NCI-H1417 treated with DMSO at 0.1 percent for 48 hours (cell line): ENCODE measurements around the gene CCNG2.
"Not testable (repeated sequence)": the region's sequence is repeated elsewhere in the genome, so short reads cannot be mapped to it uniquely, and the experiment has no call there.

Experiments
- DNase-seq: peaks from one replicate; lab custom pipeline; 2025; lab: John Stamatoyannopoulos, UW

The CCNG2 gene, protein sequence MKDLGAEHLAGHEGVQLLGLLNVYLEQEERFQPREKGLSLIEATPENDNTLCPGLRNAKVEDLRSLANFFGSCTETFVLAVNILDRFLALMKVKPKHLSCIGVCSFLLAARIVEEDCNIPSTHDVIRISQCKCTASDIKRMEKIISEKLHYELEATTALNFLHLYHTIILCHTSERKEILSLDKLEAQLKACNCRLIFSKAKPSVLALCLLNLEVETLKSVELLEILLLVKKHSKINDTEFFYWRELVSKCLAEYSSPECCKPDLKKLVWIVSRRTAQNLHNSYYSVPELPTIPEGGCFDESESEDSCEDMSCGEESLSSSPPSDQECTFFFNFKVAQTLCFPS

DNA sequence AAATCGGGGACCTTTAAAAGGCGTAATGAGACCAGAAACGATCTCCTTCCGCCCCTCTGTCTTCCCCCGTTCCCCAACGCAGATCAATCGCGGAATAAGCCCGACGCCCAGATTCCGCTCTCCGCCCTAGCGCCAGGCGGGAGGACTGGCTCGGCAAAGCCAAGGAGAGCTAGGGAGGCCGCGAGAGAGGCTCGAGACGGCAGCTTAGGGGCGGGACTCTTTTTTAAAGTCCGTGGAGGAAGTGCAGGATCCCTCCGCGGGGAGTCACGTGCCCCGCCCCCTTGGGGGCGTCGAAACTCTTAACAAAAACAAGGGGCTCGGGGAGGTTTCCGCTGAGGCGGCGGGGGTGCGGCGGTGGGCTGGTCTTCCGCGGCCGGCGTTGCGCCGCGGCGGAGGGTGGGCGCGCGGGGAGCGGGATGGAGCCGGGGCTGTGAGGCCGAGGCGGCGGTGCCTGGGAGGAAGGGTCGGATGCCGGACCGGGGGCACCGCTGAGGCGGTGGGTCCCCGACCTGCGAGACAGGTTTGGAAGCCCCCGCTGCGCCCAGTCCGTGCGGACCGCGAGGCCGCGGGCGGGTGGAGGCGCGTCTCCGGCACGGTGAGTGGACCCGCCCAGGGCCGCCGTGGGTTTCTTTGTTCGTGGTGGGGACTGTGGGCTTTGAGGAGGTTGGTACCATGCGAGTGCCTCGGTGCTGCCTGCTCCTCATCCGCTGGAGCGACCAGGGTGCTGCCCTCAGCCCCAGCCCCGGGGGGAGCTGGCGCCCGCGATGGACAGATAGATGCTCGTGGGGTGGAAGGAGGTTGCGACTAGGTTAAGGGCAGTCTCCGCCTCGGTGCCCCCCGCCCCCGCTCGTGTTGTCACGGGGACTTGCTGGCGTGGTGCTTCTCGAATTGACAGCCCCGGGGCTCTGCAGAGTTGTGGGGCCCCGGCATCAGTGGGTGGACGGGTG lies at the start of gene CCNG2:
CCNG2 (plus strand) TSS at position 296 of the 947 bp plus-strand sequence. CDS start 1,326 bp downstream, outside the sequence.
- peak; percentile 90 for DNase-seq

DNA sequence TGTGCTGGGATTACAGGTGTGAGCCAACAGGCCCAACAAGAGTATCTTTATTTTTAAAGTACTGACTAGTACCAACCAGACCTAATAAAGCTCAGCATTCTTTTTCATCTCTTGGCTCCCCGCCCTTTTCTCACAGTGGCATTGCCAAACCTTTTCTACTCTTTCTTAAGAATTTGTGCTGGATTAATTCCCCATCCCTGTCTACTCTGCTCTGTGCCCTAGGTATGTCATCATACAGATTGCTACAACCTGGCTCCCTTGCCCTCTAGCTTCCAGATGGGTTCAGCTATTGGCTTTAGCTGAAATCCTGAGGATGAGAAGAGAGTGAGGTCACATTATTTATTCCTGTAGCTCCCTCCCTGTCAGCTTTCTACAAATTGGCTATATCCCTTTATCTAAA lies 46.3 kb upstream of the CCNG2 start:
- no peak for DNase-seq

DNA sequence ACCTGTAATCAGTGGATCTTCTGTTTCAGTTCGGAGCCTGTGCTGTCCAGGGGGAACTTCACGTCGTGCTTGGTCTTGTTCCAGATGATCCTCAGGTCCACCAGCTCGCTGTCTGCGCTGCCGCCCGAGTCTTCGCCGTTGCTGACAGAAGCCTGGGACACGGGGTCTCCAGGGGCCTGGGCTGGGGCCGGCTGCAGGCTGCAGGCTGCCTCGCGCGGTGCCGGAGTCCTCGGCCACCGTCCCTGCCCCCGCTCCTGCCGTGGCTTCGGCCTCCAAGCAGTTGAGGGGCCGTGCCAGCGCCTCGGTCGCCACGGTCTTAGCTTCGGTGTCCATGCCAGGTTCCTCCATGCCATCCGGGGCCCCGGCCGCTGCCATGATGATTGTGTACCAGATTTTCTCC lies 43.9 kb upstream of the CCNG2 start:
- DNase-seq = no peak

DNA sequence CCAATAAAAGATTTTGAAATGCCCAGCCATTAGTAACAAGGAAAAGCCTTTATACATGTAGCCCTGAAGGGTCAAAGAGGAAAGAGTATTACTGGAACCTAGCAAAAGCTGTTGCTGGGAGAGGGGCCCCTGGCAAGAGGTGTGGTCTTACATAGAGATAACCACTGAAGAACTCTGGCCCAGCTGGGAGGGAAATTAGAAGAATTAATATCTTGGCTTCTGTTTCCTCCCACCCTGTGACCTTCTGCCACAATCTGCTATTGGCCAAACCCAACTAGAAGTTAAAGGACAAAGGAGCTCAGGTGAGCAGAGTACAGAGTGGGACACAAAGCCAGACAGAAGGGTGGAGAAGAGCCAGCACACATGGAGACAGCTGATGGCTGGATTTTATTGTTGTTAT lies 39.3 kb upstream of the CCNG2 start:
- no peak for DNase-seq

DNA sequence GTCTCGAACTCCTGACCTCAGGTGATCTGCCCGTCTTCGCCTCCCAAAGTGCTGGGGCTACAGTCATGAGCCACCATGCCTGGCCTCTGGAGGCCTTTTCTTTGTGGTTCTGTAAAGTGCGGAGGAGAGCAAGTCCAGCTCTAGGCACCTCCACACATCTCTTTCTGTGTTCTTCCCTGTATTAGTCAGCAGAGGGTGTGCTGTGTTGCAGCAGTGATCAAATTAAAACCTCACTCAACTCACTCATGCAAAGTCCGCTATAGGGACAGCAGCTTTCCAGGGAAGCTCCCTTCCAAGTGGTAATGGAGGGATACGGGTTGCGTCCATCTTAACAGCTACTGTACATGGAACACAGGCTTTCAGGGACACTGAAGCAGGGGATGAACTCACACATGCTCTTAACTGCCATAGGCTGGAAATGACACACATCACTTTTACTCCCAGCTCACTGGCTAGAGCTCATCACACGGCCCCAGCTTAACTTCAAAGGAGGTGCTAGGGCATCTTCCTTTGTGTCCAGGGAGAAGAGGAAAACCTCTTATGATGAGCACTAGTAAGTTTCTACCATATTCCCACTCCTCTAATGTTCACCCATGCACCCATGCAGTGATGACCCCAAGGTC lies 36.0 kb upstream of the CCNG2 start:
- DNase-seq = no peak

DNA sequence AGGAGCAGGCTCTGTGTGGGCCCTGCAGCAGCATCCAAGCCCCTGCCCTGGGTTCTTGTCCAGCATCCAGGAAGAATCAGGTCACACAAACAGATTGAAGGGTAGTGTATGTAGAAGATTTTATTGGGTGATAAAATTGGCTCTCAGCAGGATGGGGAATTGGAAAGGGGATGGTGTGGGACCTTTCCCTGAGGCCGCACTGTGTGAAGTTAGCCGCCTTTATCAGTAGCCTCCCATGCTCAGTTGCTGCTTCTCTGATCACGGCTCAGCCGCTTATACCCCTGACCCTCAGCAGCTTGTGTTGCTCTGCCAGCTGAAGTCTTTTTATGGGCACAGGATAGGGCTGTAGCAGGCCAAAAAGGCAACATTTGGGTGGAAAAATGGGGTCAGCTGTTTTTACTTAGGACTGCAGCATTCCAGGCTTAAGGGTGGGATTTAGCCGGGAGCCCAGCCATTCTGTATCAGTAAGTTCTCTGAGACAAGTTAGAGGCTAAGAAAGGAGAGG lies 35.2 kb upstream of the CCNG2 start:
- DNase-seq = no peak

DNA sequence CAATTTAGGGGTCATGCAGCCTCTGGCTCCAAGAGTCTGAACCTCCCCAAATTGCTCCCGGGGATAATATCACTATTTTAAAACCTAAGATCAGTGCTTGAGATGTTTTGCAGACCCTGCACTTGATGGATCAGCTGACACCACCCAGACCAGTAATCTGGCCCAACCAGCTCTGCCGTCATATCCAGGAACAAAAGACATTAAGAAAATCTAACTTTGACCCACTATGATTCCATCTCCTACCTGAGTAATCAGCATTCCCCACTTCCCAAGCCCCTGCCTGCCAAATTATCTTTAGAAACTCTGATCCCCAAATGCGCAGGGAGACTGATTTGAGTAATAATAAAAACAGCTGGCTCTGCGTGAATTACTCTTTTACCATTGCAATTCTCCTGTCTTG lies 34.4 kb upstream of the CCNG2 start:
- no peak for DNase-seq

DNA sequence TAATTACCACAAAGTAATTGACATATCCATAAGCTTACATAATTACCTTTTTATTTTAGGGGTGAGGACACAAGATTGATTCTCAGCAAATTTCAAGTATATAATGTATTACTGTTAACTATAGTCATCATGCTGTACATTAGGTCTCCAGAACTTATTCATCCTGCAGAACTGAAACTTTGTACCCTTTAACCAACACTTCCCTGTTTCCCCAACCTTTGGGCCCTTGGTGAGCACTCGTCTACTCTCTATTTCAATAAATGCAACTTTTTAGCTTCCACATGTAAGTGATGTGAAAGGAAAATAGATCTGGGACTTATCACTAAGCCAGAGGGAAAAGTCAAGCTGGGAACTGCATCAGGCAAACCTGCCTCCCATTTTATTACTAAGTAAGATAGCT lies 33.6 kb upstream of the CCNG2 start:
- no peak for DNase-seq

DNA sequence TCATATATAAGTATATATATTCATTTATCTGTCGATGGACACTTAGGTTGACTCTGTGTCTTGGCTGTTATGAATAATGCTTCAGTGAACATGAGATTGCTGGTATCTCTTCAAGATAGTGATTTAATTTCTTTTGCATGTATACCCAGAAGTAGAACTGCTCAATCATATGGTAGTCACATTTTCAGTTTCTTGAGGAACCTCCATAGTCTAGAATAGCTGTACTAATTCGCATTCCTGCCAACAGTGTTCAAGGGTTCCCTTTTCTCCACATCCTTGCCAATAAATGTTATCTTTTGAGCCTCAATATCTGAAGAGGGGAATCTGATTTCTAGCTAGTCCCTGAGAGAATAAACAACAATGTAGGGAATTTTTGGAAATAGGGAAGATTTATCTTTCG lies 32.4 kb upstream of the CCNG2 start:
- DNase-seq = no peak

DNA sequence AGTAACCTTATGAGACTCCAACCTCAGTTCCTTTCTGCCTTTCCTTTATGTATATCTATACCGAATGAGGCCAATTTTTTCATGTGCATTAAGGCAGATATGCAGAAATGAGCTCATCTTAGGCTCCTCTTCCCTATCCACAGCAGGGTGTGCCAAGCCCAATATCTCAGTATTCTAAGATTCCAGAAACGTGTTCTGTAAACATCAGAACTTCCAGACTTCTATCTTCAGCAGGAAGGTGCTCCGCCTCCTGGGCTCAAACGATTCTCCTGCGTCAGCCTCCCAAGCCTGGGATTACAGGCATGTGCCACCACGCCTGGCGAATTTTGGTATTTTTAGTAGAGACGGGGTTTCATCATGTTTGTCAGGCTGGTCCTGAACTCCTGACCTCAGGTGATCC lies 31.0 kb upstream of the CCNG2 start:
- no peak for DNase-seq

DNA sequence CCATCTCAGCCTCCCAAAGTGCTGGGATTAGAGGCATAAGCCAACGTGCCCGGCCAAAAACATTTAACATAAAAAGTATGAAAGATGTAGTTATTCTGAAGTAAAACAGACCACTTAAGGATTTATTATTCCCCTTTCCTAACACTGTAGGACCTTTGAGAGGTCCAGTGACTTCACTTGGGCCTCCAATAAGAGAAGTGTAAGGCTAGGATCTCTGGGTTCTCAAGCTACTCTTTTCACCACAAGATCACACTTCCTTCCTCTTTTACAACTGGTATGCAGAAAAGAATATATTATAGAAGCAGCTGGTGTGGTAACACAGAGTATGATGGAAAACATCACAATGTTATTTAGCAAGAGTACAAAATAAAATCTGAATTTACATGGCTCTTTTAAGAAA lies 30.2 kb upstream of the CCNG2 start:
- no peak for DNase-seq

DNA sequence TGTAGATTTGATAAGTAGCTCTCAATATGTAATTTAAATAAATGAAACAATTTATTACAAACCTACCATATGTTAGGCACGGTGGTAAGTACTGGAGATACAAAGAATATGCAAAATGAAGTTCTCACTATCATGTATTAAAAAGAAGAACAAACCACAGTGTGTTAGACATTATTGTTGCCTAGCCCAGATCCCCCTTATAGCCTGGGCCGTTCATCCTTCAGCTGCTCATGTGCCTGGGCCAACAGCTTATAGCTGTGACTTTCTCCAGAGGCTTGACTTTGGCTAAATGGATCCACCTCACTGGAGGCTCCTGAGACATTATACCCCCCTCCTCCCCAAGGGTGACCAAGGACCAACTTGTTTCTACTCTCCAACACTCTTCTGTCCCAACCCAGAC lies 29.8 kb upstream of the CCNG2 start:
- no peak for DNase-seq

DNA sequence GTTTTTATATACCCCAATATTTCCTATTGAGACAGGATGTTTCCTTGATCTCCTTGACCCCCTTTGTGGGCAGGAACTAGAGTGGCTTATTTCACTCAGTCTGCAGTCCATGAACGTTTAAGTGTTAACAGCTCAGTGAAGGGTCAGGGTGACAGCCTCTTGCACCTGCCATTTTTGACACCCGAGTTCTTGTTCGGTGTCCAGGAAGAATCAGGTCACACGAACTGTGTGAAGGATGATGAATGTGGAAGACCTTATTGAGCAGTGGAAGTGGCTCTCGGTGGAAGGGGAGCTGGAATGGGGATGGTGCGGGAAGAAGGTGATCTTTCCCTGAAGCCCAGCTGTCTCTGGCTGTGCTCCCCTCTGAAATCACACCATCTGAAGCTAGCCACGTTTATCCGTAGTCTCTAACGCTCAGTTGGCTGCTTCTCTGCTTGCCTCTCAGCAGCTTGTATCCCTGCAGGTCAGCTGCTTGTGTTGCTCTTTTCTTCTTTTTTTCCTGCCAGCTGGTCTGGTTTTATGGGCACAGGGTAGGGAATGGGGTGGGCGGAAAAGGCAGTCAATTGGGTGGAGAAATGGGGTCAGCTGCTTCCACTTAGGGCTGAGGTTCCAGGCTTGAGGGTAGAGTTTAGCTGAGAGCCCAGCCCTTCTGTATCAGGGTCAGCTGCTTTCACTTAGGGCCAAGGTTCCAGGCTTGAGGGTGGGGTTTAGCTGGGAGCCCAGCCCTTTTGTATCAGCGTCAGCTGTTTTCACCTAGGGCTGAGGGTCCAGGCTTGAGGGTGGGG lies 29.0 kb upstream of the CCNG2 start:
- DNase-seq = no peak

DNA sequence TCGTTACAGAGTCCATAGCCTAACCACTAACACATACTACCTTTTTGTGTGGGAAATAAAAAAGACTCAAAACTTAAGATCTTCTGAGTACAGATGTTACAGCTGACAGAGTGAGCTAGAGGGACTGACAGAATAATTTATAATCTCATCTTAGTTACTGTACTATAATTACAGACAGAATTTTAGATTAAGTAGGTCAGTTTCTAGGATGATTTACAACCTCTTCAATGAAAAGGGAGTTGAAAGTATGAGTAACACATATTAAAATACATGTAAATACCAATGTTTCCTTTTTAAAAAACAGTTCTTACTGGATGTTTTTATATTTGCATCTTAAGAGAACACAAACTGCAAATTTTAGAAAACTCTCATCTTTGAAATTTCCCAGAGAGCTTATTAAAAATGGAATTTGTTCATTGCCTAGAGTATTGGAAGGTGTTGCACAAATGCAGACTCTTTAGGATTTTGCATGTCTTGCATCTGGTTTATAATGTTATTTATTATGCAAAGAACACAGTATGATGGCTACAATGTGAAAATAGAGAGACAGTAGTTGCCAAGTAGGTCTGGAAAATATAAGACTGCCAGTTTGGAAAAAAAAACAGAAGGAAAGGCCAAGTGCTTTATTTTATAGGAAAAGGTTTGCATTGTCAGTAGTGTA lies 24.2 kb upstream of the CCNG2 start:
- no peak for DNase-seq

DNA sequence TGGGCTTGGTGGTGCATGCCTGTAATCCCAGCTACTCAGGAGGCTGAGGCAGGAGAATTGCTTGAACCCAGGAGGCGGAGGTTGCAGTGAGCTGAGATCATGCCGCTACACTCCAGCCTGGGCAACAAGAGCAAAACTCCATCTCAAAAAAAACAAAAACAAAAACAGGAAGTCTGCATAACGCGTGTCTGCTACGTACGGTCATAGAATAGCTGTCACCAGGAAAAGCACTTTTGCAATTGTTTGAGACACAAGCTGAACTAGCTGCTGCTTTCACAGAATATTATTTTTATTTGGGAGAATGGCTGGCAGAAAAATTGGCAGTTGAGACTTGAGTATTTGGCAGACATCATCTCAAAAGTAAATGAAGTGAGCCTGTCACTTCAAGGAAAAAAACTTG lies 19.6 kb upstream of the CCNG2 start:
- DNase-seq = not testable (repeated sequence)

DNA sequence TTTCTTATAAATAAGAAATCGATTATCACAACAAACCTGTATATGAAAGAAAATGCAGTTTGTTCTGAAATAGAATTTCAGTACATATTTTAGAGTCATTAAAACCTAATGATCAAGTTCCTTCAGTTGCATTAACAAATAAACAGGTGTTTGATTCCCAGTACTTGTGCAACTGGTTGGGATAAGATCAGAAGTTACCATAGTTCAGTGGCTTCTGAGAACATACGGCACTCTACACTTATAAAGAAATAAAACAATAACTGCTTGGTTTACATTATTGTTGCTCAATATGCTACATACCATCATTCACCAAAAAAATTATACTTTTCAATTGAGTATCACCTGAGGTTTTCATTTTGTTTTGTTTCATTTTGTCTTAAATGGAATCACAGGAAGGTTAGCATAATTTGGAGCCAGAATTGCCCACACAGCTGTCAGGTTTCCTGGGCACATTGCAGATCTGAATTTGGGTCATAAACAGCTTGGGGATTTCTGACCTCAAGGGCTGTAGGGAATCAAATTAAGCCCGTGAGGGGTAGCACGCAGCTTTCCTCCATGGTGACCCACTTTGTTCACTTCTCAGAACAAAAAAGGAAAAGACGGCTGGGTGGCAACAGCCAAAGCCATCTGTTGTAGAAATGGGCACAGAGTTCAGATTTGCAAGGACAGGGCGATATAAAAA lies 14.9 kb upstream of the CCNG2 start:
- no peak for DNase-seq

DNA sequence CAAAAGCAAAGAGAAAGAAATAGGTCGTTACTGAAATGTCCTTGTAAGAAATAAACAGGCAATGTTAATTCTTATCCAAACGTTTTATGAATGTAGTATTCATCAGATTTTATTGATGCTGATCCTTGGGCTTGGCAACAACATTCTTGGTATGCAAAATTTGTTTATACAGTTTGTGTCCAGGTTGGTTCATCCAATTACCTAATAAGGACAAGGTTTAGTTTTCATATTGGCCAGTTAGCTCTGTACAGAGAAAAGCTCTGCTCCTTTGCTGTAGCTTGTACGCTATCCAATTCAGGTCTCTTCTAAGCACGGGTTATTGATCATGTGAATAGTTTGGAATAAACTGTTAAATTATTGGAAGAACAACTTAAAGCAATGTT lies 14.4 kb upstream of the CCNG2 start:
- DNase-seq = no peak

DNA sequence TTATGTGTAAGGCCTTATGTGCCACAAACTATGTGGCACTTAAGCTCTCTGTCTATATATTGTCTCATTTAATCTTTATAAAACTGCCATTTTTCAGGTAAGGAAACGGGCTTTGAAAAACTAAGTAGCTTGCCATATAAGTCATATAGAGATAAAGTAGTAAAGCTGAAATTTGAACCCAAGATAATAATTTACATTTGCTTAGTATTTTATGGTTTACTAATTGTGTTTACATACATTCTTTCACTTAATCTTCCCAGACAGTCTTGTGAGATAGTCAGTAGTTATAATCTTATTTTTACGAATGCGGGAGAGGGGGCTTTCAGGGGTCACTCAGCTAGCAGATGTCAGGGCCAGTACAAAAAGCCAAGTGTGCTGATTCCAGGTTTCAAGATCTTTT lies 13.9 kb upstream of the CCNG2 start:
- no peak for DNase-seq

DNA sequence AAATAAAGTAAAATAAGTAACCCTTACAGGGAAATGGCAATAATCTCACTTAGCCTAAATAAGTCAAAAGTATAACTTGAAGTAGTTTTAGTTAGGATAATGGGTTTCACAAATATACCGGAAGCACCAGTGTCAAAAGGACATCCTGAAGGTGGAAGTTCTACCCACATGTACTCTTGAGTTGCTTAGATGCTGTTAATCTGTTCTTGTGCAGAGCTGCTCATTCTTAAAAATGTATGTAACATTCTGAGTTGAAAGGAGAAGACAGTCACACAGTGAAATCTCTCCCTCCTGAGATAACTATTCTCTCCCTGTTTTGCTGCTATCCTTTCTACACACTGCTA lies 11.2 kb upstream of the CCNG2 start:
- no peak for DNase-seq

DNA sequence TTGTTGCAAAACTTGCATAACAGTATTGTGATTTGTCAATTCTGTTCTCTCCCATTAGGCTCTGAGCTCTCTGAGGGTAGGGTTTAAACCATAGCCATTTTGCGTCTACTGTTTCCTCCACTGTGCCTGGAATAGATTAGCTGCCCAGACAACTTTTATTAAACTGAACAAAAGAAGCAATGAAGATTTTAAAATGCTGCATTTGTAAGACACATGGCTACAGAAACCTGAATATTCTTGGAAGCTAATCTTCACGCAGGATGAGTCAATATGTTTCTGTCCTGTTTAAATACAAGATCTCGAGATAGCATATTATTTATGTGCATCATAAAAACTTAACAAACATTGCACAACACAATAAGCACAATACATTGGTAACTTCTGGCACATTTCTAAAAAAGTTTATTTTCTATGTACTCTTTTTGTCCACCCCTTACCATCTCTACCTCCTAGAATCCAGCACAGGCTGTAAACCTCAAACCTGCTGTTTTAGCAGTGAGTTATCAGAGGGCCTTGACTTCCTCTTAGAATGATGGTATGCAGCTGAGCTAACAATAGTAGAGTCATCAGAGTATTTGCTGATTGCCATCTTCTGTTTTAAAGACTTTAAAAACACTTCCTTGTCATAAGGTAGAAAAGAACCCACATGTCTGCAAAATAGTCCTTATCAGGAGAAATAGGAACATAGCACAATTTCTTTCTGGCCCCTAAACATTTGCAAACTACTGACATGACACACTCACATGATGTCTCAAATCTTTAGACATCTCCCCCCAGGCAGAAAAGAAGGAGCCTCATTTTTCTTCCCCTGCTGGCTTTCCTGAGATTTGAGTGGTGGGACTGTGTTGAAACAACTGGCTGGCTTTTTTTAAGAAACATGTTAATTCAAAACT lies 10.6 kb upstream of the CCNG2 start:
- DNase-seq = no peak
